Retinal pigment epithelial cell (primary cell): ENCODE data around the gene CASS4.
"Not testable (repeated sequence)": the region's sequence is repeated elsewhere in the genome, so short reads cannot be mapped to it uniquely, and the experiment has no call there.

ENCODE experiments used
- DNase-seq: peaks from one replicate; pipeline ENCODE4 v3.0.0-alpha.2; 2010; ENCODE audit warnings: low read depth
- H3K4me3 ChIP-seq: 2 replicates; pipeline ENCODE4 v1.5.1; 2011; ENCODE audit warnings: mild to moderate bottlenecking, low read length, control low read depth, moderate library complexity
- TF ChIP-seq, protein P1 (sequence below): conservative IDR thresholded peaks from 2 replicates; pipeline ENCODE4 v1.5.1; 2011; ENCODE audit warnings: low read depth, low read length, control low read depth, inconsistent platforms

Gene CASS4

GRCh38 chr20:56392132-56392880 lies 19.8 kb upstream of the CASS4 start, which contains the start of the genes AURKA and CSTF1:
TSS of gene AURKA (minus strand) at chr20:56392215. CDS start at chr20:56388197, 4,018 bp downstream.
TSS of gene CSTF1 (plus strand) at chr20:56392645. CDS start at chr20:56395553, 2,908 bp downstream.
- peak within 1 kb of the TSS; percentile 72 for H3K4me3 ChIP-seq
- TF ChIP-seq, protein P1, sequence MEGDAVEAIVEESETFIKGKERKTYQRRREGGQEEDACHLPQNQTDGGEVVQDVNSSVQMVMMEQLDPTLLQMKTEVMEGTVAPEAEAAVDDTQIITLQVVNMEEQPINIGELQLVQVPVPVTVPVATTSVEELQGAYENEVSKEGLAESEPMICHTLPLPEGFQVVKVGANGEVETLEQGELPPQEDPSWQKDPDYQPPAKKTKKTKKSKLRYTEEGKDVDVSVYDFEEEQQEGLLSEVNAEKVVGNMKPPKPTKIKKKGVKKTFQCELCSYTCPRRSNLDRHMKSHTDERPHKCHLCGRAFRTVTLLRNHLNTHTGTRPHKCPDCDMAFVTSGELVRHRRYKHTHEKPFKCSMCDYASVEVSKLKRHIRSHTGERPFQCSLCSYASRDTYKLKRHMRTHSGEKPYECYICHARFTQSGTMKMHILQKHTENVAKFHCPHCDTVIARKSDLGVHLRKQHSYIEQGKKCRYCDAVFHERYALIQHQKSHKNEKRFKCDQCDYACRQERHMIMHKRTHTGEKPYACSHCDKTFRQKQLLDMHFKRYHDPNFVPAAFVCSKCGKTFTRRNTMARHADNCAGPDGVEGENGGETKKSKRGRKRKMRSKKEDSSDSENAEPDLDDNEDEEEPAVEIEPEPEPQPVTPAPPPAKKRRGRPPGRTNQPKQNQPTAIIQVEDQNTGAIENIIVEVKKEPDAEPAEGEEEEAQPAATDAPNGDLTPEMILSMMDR = no peak
- peak; percentile 98 for DNase-seq

DNA sequence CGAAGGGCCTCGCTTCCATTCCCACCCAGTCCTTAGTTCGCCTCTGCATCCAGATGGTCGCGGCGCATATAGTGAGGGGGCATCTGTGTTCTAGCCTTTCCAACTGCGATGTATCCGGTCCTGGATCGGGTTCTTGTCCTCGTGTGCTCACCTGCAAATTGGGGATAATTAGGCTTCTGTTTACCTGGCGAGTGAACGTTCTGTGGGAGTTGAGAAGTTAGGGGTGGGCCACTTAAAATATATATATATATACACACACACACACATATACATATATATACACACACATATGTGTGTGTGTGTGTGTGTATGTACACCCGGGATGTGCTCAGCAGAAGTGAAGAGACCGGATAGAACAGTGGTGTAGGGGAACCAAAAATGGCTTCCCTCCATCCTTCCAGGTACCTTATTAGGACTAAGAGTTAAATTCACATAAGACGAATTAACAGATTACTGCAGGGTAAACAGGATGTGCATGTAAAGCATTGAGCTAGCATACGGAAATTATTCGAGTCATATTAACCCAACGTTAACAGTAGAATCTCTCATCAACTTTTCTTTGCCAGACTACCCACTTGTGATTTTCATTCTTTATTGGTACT lies 19.1 kb upstream of the CASS4 start:
- DNase-seq = no peak
- peak overlapping the region; percentile 72 for H3K4me3 ChIP-seq
- TF ChIP-seq, protein P1 = no peak

DNA sequence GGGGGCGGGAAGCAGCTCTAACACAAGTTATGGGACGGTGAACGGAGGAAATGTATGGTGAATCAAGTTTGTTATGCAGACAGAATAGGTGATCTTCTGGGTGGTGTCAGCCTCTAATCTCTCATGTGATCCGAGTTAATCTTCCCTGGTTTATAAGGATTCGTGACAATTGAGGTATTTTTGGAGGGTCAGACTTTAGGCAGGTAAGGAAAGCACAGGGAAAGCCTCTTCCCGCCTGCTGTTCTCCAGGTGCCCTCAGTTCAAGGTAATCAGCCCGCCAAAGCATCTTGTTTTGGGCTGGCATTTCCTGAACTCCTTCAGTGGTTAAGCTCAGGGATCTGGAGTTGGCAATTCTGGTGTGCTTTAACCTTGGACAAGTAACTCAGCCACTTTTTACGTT lies 18.4 kb upstream of the CASS4 start:
- H3K4me3 ChIP-seq = peak overlapping the region; percentile 72
- TF ChIP-seq, protein P1 = no peak
- DNase-seq = no peak

DNA sequence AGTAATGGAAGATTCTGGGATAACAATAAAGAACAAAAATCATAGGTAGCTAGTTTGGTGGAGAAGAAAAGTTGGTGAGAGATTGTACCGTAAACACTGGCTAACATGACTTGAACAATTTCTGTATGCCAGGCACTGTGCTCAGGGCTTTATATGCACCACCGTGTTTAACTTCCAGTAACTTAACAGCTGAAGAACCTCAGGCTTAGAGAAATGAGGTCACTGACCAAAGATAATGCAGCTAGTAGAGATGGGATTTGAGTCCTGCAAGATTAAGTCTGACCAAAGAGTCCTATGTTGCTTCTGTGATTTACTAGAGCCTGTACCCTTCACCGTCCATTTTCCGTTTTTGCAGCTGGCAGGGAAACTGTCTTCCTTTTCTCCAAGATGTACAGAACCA lies 16.9 kb upstream of the CASS4 start:
- TF ChIP-seq, protein P1 = no peak

GRCh38 chr20:56400001-56400640 lies 11.9 kb upstream of the CASS4 start:
- DNase-seq = no peak
- H3K4me3 ChIP-seq = no peak overlapping the region
- TF ChIP-seq, protein P1 = peak; percentile 81

More for the DNA sequence above, 16.9 kb upstream of the CASS4 start:
- no peak for DNase-seq
- no peak overlapping the region for H3K4me3 ChIP-seq

- TF ChIP-seq, protein P1 = no peak
- DNase-seq = no peak
- no peak overlapping the region for H3K4me3 ChIP-seq
These were observed 8.6 kb upstream of the CASS4 start for GRCh38 chr20:56403465-56403864.

GRCh38 chr20:56405356-56405755 lies 6.7 kb upstream of the CASS4 start:
- H3K4me3 ChIP-seq, DNase-seq: not testable (repeated sequence)
